SK-MEL-5 (cell line): ENCODE measurements around the gene GSG1L. TPM values are rescaled to one million over a fixed set of nuclear protein-coding genes. Genes with fewer than 3 reads are reported as not detected.
"Not testable (repeated sequence)": the region's sequence is repeated elsewhere in the genome, so short reads cannot be mapped to it uniquely, and the experiment has no call there.

Experiments
- DNase-seq: peaks from one replicate; pipeline ENCODE4 v3.0.0-alpha.2; 2016; ENCODE audit warnings: low read depth, low spot score
- in situ Hi-C: cut with HindIII; loops from 2 replicates; pipeline ENCODE4 v1.10.0; 2016; ENCODE audit warnings: low sequenced_read_pairs, high pct_unique_total_duplicates, low pct_unique_long_range_greater_than_20kb
- total RNA-seq: library from RNA; depleted of rRNA; stranded (reverse); fragments of >200 nt; shearing (Covaris generic); gene quantifications from 2 replicates; pipeline ENCODE4 v1.2.3, GENCODE V29; 2014

The GSG1L gene
- total RNA-seq, 1 experiment from 2014 or later, result not detected

DNA sequence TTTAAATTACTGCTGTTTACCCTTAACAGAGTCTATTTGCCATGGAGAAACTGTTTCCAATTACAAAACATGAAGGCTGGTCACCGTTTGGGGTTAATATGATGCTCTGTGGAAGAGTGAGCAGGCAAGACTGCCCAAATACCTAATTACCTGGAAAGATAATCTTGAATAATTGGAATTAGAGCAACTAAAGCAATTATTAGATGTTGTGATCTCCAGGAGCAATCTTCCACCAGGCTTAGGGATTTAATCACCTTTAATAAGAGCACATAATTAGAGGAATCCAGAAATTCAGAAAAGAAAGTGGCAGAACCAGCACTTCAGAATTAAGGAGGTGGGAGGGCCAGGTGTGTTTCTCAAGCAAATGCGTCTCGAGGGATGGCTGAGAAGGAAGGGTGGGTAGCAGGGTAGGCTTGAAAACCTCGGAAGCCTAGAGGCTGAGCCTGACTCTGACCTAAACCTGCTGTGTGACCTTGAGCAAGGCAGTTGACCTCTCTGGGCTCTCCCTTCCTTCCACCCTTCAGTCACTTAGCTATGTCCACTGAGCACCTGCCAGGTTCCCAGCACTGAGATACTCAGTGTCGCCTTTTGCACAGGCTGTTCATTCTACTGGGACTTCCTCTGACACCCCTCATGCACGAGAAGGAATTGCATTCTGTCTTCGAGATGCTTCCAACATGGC, 113.2 kb downstream of the GSG1L start:
- in situ Hi-C loops, result no loop called here
- DNase-seq, result no peak

DNA sequence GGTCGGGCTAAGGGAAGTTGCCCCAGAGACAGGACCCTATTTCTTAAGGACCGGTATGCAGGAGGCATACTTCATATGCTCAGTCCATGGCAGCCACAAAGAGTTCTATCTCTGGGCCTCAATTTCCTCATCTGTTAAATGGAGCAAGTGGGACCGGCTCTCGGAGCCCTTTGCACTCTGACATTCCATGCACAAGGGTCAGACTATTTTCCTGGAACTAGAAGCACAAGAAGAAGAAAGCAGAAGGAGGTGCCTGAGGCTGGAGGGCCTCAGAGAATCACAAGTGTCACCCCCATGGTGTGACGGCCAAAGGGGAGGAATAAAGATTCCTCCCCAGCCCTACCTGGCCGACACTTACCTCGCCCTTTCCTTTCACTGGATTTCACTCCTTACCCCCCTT, 115.8 kb downstream of the GSG1L start:
- DNase-seq, result no peak

DNA sequence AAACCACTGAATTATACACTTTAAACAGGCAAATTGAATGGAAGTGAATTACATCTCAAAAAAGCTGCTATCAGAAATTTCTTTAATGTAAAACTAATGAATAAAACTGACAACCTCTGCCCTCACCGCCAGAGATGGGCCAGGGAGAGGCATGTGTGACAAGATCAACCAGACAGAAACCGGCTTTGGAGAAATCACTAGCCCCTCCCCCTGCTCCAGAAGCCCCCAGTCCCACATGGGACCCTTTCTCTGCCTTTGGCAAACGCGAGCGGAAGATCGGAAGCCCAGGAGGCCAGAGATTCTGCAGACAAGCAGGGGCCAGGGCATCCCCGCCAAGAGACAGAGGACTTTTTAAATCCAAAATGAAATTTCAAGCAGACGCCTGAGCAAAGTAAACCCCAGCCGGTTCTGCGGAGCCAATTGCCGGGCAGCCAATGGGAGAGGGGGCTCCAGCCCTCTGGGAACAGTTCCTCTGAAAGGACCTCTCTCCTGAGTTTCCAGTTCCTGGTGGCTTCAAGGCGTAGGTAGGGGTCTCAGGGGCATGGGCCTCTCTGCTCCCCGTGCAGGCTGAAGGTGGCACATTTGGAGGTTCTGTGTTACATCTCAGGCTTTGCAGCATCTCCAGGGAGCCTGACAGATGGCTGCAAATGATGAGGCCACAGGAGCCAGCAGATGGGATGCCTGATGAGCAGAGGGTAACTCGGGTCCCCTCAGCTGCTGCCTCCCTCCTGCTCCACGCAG, 118.1 kb downstream of the GSG1L start:
- in situ Hi-C loops, result no loop called here
- DNase-seq, result no peak

More for the DNA sequence above, 115.8 kb downstream of the GSG1L start:
- in situ Hi-C loops, result no loop called here

DNA sequence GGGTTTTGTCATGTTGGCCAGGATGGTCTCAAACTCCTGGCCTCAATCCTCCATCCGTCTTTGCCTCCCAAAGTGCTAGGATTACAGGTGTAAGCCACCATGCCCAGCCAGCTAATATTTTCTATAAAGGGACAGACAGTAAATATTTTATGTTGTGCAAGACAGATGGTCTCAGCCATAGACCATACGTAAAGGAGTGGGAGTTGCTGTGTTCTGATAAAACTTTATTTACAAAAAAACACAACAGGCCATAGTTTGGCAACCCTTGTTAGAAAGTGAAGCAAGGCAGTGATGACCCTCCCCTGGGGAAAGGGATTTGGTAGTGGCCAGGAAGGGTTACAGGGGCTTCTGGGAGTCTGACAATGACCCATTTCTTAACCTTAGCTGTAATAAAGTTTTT, 119.7 kb downstream of the GSG1L start:
- in situ Hi-C loops, result no loop called here
- no peak for DNase-seq

DNA sequence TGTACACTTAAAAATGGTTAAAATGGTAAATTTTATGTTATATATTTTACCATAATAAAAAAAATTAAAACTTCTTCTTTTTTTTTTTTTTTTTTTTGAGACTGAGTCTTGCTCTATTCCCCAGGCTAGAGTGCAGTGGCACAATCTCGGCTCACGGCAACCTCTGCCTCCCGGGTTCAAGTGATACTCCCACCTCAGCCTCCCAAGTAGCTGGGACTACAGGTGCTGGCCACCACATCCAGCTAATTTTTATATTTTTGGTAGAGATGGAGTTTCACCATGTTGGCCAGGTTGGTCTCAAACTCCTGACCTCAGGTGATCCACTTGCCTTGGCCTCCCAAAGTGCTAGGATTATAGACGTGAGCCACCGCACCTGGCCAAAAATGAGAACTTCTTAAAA, 121.4 kb downstream of the GSG1L start:
- in situ Hi-C loops, DNase-seq: not testable (repeated sequence)

DNA sequence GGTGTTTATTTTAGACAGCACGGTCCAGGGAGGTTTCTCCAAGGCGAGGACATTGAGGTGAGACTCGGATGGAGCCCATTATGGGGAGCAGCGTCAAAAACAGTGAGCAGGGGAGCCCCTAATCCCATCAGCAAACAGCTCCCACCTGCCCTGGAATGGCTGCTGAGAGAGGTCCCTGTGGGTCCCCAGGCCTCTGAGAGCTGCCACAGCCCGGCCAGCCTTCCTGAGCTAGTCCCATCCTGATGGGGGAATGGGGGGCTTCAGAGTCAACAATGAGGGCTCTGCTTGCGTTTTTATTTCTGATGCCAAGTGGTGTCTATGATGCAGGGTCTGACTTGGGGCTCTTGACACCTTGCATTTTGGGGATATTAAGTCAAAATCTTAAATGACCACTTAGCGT, 128.4 kb downstream of the GSG1L start:
- in situ Hi-C loops, result no loop called here
- no peak for DNase-seq

DNA sequence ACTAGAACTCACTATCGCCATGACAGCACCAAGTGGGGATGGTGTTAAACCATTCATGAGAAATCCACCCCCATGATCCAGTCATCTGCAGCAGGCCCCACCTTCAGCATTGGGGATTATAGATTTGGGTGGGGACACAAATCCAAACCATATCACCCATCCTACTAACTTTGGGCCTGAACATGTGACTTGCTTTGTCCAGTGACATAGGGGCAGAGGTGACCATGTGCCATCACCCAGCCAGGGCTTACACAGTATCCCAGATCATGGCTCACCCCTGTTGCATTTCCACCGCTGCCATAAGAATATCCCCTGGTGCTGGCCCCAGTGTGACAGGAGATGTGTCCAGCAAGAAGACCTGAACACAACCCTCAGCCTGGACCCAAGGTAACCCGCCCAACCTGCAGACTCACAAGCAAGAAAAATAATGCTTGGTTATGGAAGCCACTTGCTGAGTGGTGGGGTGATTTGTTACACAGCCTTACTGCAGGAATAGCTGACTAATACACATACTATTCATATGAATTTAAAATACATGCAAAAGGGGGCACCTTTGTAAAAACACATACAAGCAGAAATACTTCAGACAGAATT, 130.9 kb downstream of the GSG1L start:
- in situ Hi-C loops, result no loop called here
- no peak for DNase-seq

DNA sequence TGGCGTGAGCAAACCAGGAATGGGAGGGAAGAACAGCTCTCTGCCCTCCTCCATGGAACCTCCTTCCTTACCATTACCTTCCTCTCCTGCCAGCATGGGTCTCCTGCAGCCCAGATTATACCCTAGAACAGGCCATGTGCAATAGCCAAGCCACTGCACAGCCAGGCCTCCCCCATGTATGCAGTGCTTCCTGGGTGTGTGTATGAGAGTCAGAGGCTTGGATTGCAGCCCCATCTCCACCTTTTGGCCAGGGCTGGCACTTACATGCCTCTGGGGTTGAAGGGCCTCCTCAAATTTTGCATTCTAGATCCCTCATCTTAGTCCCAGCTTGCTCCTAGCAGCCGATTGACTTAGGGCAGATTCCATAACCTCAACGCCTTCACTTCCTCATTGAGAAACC, 133.7 kb downstream of the GSG1L start:
- in situ Hi-C loops, result no loop called here
- DNase-seq, result no peak

DNA sequence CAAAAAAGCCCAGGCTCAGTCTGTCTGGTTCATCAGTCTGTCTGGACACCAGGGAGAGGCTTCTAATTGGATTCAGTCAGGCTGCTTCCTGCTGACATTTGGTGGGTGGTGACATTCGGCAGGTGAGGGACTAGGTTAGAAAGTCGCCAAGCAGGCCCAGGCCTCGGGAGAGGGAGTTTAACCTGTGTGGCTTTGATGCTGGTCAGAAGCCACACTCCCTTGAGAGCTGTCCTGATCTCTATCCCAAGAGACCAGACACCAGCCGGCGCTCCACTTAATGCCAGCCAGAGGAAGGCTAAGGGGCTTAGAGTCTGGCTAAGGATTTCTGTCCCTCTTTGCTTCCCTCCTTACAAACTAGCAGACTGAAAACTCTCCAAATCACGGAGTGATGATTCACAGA, 135.0 kb downstream of the GSG1L start:
- no peak for DNase-seq
- in situ Hi-C loops, result no loop called here

DNA sequence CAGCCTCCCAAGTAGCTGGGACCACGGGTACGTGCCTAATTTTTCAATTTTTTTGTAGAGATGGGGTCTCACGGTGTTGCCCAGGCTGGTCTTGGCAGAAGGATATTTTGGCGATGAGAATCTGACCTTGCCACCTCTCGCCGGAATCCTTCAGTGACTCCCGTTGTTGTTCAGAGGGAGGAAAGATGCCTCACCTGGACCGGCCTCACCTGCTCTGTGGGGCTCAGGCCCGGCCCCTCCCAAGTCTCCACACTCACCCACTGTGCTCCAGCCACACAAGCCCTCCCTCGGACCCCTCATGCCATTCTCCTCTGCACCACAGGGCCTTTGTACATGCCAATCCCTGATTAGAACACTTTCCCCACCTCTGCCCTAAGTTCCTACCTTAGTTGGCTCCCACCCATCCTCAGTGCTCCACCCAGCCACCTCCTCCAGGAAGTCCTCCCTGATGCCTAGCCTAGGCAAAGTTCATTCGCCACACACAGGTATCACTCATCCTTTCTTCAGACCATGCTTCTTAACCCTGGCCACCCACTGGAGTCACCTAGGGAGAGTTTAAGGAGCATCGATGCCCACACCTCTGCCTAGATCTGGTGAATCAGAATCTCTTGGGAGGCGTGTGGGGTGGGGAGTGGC, 136.1 kb downstream of the GSG1L start:
- in situ Hi-C loops, result no loop called here
- DNase-seq, result no peak

DNA sequence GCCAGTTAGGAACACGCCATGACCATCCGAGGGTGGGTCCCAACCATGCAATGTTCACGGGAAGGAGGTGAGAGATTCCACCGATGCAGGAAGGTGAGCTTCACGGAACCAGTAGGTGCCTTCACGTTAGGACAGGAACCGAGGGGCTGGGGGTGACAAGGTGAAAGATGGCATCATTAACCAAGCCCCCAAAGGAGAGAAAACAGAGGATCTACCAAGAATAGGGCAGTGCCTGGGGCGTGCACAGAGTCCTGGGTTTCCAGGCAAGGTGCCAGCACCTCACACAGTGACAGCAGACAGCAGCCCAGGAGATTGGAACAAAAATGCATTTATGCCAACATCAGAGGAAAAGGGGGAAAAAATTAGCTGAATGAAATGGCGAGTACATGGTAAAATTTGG, 137.9 kb downstream of the GSG1L start:
- in situ Hi-C loops, result no loop called here
- DNase-seq, result no peak

DNA sequence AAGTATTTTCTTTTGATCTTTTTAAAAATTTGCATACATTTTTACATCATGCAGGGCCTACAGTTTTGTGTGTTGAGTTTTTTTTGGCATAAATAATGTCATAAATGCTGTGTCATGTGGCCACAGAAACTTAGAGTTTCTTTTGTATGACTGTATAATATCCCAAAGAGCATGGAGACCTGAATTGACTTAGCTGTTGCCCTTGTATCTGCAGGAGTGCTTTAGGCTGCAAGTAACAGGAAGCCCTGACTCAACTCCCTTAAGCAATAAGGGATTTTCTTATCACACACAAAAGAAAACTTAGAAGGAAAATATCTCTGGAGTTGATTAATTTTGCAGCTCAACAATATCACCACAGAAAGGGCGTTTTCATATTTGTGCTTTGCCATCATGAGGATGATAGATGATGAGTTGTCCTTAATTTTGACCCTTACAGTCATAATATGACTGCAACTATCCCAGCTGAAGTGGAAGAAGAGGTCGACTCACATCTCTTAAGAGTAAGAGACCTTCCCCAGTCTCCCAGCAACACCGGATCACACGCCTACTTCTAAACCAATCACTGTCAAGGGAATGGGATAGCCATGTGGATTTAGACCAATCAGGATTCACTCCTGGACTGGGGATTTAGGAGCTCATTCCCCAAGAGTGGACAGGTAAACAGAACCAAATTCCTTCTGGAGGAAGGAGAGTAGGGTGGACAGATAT, 138.9 kb downstream of the GSG1L start:
- in situ Hi-C loops, result no loop called here

DNA sequence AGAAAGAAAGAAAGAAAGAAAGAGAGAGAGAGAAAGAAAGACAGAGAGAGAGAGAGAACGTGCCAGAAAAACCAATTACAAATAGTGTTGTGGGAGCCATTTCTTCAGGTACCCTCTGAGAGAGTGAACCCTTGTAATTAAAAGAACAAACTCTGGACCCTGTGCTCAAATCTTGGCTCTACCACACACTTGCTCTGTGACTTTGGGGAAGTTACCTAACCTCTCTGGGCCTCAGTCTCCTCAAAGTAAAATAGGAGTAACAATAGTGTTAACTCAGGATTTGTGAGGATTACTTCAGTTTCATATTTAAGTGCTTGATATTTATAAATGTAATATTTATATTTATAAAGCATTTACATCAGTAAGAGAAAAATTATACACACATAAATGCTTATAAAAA, 139.8 kb downstream of the GSG1L start:
- in situ Hi-C loops, result no loop called here
- DNase-seq, result no peak

More for the DNA sequence above, 138.9 kb downstream of the GSG1L start:
- DNase-seq, result peak; percentile 83

DNA sequence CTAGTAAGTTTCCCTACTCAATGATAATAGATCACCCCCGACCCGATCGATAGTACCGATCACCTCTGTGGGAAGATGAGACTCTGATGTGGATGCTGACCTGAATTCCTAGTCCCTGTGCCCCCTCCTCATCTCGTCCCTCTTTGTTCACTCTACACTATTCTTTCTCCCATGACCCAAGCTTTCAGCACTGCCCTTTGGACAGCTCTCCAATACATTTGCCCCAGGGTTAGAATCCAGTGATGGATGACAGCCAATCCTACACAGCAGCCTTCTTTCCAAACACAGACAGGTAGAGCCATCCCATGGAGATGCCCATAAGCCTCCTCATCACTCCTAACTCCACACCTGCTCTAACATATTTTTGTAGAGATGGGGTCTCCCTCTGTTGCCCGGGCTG, 141.1 kb downstream of the GSG1L start:
- no peak for DNase-seq
- in situ Hi-C loops, result no loop called here

DNA sequence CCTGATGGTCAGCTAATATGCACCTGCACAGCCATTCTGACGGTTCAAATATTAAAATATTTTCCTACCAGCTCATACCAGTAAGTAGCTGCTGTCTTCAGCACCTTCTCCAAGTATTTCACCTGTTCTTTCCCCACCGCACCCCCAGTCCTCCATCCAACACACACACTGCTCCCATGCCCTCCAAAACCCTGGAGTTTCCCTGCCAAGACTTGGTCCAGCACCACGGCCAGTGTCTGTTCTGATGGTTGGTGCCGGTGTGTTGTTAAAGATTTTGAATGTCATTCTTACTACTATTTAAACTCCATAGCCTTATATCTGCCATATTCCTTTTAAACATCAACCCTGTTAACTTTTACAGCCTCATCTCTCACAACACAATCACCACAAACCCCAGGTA, 142.4 kb downstream of the GSG1L start:
- no peak for DNase-seq
- in situ Hi-C loops, result no loop called here

DNA sequence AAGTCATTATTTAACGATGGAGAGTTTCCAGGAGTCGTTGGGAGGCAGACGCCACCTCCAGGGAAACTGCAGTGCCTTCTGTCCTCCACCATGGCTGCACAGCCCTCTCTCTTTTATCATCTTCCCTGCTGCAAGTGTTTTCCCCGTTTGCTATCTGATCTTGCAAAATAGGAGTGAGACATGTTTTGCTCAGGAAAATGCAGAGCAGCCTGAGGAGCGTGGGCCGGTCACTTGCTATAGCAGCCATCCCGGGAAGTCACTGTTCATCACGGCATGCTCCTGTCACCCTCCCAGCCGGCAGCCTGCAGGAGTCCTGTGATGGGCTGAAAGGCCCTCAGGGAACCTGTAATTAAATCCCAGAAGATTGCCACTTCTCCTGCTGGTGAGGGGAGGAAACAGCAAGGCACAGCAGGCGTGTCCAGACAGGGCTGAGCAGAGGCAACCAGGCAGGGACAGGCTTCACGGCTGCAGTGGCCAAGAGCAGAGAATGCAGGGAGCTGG, 143.1 kb downstream of the GSG1L start:
- peak; percentile 54 for DNase-seq
- in situ Hi-C loops, result no loop called here

DNA sequence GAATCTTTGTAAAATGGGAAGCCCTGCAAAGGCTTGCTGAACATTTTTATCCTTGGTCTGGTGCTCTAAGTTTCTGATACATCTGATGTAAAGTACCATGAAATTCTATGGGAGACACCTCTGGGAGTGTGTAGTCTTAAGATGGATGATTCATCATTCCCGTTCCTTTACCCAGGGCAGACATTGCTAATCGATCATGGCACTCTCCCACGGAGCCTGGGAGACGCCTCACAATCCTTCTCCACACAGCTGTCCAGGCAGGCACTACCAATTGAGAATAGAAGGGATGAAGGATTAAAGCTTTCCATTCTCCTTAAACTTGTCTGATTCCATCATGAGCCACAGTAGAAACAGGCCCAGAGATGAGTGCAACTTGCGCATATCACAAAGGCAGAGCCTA, 144.8 kb downstream of the GSG1L start:
- in situ Hi-C loops, result no loop called here
- DNase-seq, result peak; percentile 36

DNA sequence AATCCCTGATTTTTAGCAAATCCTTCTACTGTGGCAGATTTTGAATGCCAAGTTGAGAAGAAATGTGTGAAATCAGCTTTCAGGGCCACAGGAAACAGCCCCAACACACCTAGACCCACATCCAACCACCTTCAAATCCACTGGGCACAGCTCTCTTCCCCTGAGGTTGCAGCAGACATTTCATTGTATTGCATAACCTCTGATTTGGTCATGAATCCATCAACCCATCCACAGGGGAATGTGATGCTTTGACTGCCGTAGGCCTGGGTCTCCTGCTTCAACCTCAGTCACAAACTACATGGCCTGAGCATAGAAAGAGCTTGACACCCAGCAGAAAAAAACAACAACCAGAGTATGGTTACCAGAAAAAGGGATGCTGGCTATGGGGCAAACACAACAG, 145.6 kb downstream of the GSG1L start:
- in situ Hi-C loops, result no loop called here

More for the DNA sequence above, 145.6 kb downstream of the GSG1L start:
- DNase-seq, result no peak
